IMR-90 (cell line): ENCODE data around the gene TLR1. TPM values are rescaled to one million over a fixed set of nuclear protein-coding genes. Genes with fewer than 3 reads are reported as not detected.

Experiments used
- ATAC-seq: fragments of 200-7000 bp; cut with Tn5 transposase; 2 replicates; pipeline ENCODE4 v1.9.1; 2020; ENCODE audit warnings: low read depth, mild to moderate bottlenecking, moderate library complexity
- BruUV-seq: library from RNA; stranded (reverse); fragments of 400-500 nt; replicated peaks from 2 replicates; lab custom pipeline; 2021; lab: Mats Ljungman, UMichigan
- CTCF ChIA-PET: fragments of 300-600 bp; formaldehyde crosslinking; extraction: SDS; loops from one replicate; lab custom pipeline; 2021; ENCODE audit warnings: antibody characterized with exemption; lab: Yijun Ruan, JAX
- POLR2A ChIA-PET: fragments of 300-600 bp; sonication (Branson Sonifier 250); formaldehyde crosslinking; loops from one replicate; lab custom pipeline; 2022; ENCODE audit warnings: antibody characterized with exemption; ENCODE audit not compliant: unreplicated experiment; lab: Charles Lee
- DNase-seq: peaks from one replicate; pipeline ENCODE4 v3.0.0; 2013
- H2AFZ ChIP-seq: replicated peaks from 2 replicates; pipeline ENCODE3; 2013; ENCODE audit warnings: low read length, mild to moderate bottlenecking; ENCODE audit not compliant: poor library complexity
- H2AK5ac ChIP-seq: 2 replicates; pipeline ENCODE4 v1.6.1; 2013; ENCODE audit warnings: low read depth, low read length, inconsistent platforms
- H2AK9ac ChIP-seq: replicated peaks from 2 replicates; pipeline ENCODE3; 2013; ENCODE audit warnings: mild to moderate bottlenecking, low read depth, low read length, moderate library complexity; ENCODE audit not compliant: poor library complexity
- H2BK120ac ChIP-seq: 2 replicates; pipeline ENCODE4 v1.6.1; 2013; ENCODE audit warnings: low read depth, low read length, inconsistent platforms
- H2BK15ac ChIP-seq: 3 replicates; pipeline ENCODE4 v1.6.1; 2013; ENCODE audit warnings: low read depth, low read length, inconsistent platforms
- H2BK20ac ChIP-seq: 2 replicates; pipeline ENCODE4 v1.6.1; 2013; ENCODE audit warnings: low read depth, mild to moderate bottlenecking, inconsistent platforms, low read length, moderate library complexity
- H2BK5ac ChIP-seq: 2 replicates; pipeline ENCODE4 v1.6.1; 2013; ENCODE audit warnings: mild to moderate bottlenecking, low read depth, low read length, inconsistent platforms; ENCODE audit not compliant: poor library complexity, severe bottlenecking
- H3K14ac ChIP-seq: replicated peaks from 2 replicates; pipeline ENCODE4 v1.6.1; 2013; ENCODE audit warnings: low read depth, low read length, inconsistent platforms
- H3K18ac ChIP-seq: 2 replicates; pipeline ENCODE4 v1.6.1; 2013; ENCODE audit warnings: low read depth, low read length, control low read depth
- H3K23ac ChIP-seq: 2 replicates; pipeline ENCODE4 v1.6.1; 2013; ENCODE audit warnings: low read depth, low read length, inconsistent platforms
- H3K27ac ChIP-seq: 2 replicates; pipeline ENCODE4 v1.5.1; 2013; ENCODE audit warnings: mild to moderate bottlenecking, control low read depth, low read length; ENCODE audit not compliant: insufficient read depth
- H3K27me3 ChIP-seq: 2 replicates; pipeline ENCODE4 v1.6.1; 2013; ENCODE audit warnings: low read length; ENCODE audit not compliant: control insufficient read depth, insufficient read depth
- H3K36me3 ChIP-seq: 2 replicates; pipeline ENCODE4 v1.6.1; 2013; ENCODE audit warnings: low read length, mixed read lengths; ENCODE audit not compliant: control insufficient read depth, insufficient read depth
- H3K4ac ChIP-seq: 2 replicates; pipeline ENCODE4 v1.6.1; 2013; ENCODE audit warnings: low read depth, low read length, inconsistent platforms
- H3K4me1 ChIP-seq: 2 replicates; pipeline ENCODE4 v1.6.1; 2013; ENCODE audit warnings: low read length, mixed read lengths; ENCODE audit not compliant: control insufficient read depth, insufficient read depth
- H3K4me2 ChIP-seq: 2 replicates; pipeline ENCODE4 v1.6.1; 2013; ENCODE audit warnings: low read depth, mild to moderate bottlenecking, control low read depth, low read length, moderate library complexity
- H3K4me3 ChIP-seq: 2 replicates; pipeline ENCODE4 v1.5.1; 2013; ENCODE audit warnings: low read depth, mild to moderate bottlenecking, control low read depth, low read length, moderate library complexity; ENCODE audit not compliant: insufficient read depth
- H3K56ac ChIP-seq: 2 replicates; pipeline ENCODE4 v1.6.1; 2013; ENCODE audit warnings: low read length, inconsistent platforms; ENCODE audit not compliant: insufficient read depth; ENCODE audit errors: extremely low read depth
- H3K79me1 ChIP-seq, 2 experiments: 2 replicates each; pipeline ENCODE4 v1.6.1; 2013; ENCODE audit warnings: low read length in 2 of 2, inconsistent platforms in 1 of 2, low read depth in 1 of 2
- H3K9ac ChIP-seq: 2 replicates; pipeline ENCODE4 v1.6.1; 2013; ENCODE audit warnings: low read depth, low read length, control low read depth
- H3K9me1 ChIP-seq: 2 replicates; pipeline ENCODE4 v1.6.1; 2013; ENCODE audit warnings: low read length, inconsistent platforms; ENCODE audit not compliant: insufficient read depth
- H3K9me3 ChIP-seq: 2 replicates; pipeline ENCODE4 v1.6.1; 2013; ENCODE audit warnings: low read length; ENCODE audit not compliant: control insufficient read depth, insufficient read depth
- H4K20me1 ChIP-seq: 2 replicates; pipeline ENCODE4 v1.6.1; 2013; ENCODE audit warnings: low read length, inconsistent platforms; ENCODE audit not compliant: insufficient read depth
- H4K5ac ChIP-seq: 2 replicates; pipeline ENCODE4 v1.6.1; 2013; ENCODE audit warnings: mild to moderate bottlenecking, low read depth, low read length, control low read depth
- H4K8ac ChIP-seq, 2 experiments: 2 replicates each; pipeline ENCODE4 v1.6.1; 2013; ENCODE audit warnings: low read depth in 2 of 2, low read length in 2 of 2, control low read depth in 1 of 2, inconsistent platforms in 1 of 2
- H4K91ac ChIP-seq: 2 replicates; pipeline ENCODE4 v1.6.1; 2013; ENCODE audit warnings: low read depth, low read length, inconsistent platforms; ENCODE audit not compliant: insufficient read depth
- BHLHE40 ChIP-seq: fragments of 150-350 bp; IDR thresholded peaks from 2 replicates; pipeline ENCODE4 v1.6.1; 2016; ENCODE audit warnings: mild to moderate bottlenecking, low read depth, low read length
- CHD1 ChIP-seq: IDR thresholded peaks from 2 replicates; pipeline ENCODE4 v1.6.1; 2012; ENCODE audit warnings: low read depth, low read length, improper control_type of control experiment
- CTCF ChIP-seq: conservative IDR thresholded peaks from 2 replicates; pipeline ENCODE4 v1.5.1; 2012; ENCODE audit warnings: mild to moderate bottlenecking, low read depth, low read length, improper control_type of control experiment
- ELK1 ChIP-seq: fragments of 150-350 bp; IDR thresholded peaks from 2 replicates; pipeline ENCODE4 v1.6.1; 2016; ENCODE audit warnings: low read depth, mild to moderate bottlenecking, low read length, moderate library complexity, borderline replicate concordance
- FOS ChIP-seq: fragments of 150-350 bp; IDR thresholded peaks from 2 replicates; pipeline ENCODE4 v1.6.1; 2016; ENCODE audit warnings: low read depth, low read length
- MAFK ChIP-seq: IDR thresholded peaks from 2 replicates; pipeline ENCODE4 v1.6.1; 2012; ENCODE audit warnings: low read depth, low read length, improper control_type of control experiment
- MAZ ChIP-seq: IDR thresholded peaks from 2 replicates; pipeline ENCODE4 v1.6.1; 2012; ENCODE audit warnings: low read depth, mild to moderate bottlenecking, low read length, improper control_type of control experiment, moderate library complexity, borderline replicate concordance
- MXI1 ChIP-seq: IDR thresholded peaks from 2 replicates; pipeline ENCODE4 v1.6.1; 2012; ENCODE audit warnings: low read depth, mild to moderate bottlenecking, low read length, moderate library complexity, borderline replicate concordance
- NFE2L2 ChIP-seq: fragments of 150-350 bp; IDR thresholded peaks from 2 replicates; pipeline ENCODE4 v1.6.1; 2016; ENCODE audit warnings: low read depth, mild to moderate bottlenecking, low read length
- POLR2A ChIP-seq: IDR thresholded peaks from 2 replicates; pipeline ENCODE4 v1.6.1; 2012; ENCODE audit warnings: mild to moderate bottlenecking, low read depth, low read length
- RAD21 ChIP-seq: IDR thresholded peaks from 2 replicates; pipeline ENCODE4 v1.6.1; 2012; ENCODE audit warnings: low read length, improper control_type of control experiment
- RCOR1 ChIP-seq: IDR thresholded peaks from 2 replicates; pipeline ENCODE4 v1.6.1; 2012; ENCODE audit warnings: mild to moderate bottlenecking, low read length, improper control_type of control experiment; ENCODE audit not compliant: insufficient replicate concordance
- SMC3 ChIP-seq: fragments of 150-350 bp; IDR thresholded peaks from 2 replicates; pipeline ENCODE4 v1.6.1; 2016; ENCODE audit warnings: low read depth, mild to moderate bottlenecking, antibody characterized with exemption, low read length, moderate library complexity
- dilution Hi-C: fragments of 300-500 bp; cut with HindIII; formaldehyde crosslinking; loops from one replicate; pipeline ENCODE4 v1.14.3; 2018; ENCODE audit warnings: low sequenced_read_pairs; ENCODE audit not compliant: unreplicated experiment
- in situ Hi-C: fragments of 300-500 bp; cut with MboI; formaldehyde crosslinking; loops from 3 replicates; pipeline ENCODE4 v1.14.3; 2019; ENCODE audit warnings: low sequenced_read_pairs, inconsistent platforms, mixed read lengths
- intact Hi-C: fragments of 100-400 bp; cut with micrococcal nuclease; formaldehyde crosslinking; loops from 2 replicates; pipeline ENCODE4 v1.10.0; 2022
- polyA plus RNA-seq, 3 experiments: library from polyadenylated mRNA; depleted of rRNA; stranded (reverse); fragments of >200 nt; gene quantifications; 2 replicates each; pipeline ENCODE4 v1.2.3, GENCODE V29; 2012; ENCODE audit warnings: low replicate concordance in 1 of 3
- total RNA-seq: library from RNA; depleted of rRNA; stranded (reverse); fragments of >200 nt; gene quantifications from 2 replicates; pipeline ENCODE4 v1.2.3, GENCODE V29; 2012

TLR1 gene
- total and polyA plus RNA-seq, 2 of the 4 experiments (the other 2 are of a cell fraction): 0.24 to 1.1 TPM

- Histone ChIP-seq H2AFZ (no peak overlapping the region), H2BK120ac (no peak overlapping the region), H3K9ac (no peak overlapping the region), H3K4me1 (peaks cover 14% of the 10 kb centered on the region; the same call in 1 of the 2 replicates), H4K91ac (no peak overlapping the region), H3K14ac (no peak overlapping the region), H3K56ac (no peak overlapping the region), H4K8ac (no peak overlapping the region), H3K4ac (no peak overlapping the region), H2BK15ac (no peak overlapping the region), H3K4me2 (no peak overlapping the region), H2BK20ac (no peak overlapping the region), H3K18ac (no peak overlapping the region), H3K23ac (no peak overlapping the region), H3K36me3 (no peaks in the 10 kb centered on the region), H3K9me3 (peaks cover 9% of the 10 kb centered on the region), H3K27ac (no peak overlapping the region), H3K27me3 (no peaks in the 10 kb centered on the region), H2AK5ac (no peak overlapping the region), H3K4me3 (no peak overlapping the region), H3K9me1 (peaks cover 9% of the 10 kb centered on the region), H4K5ac (no peak overlapping the region), H4K20me1 (no peaks in the 10 kb centered on the region), H2BK5ac (no peak overlapping the region), H2AK9ac (no peak overlapping the region), H3K79me1 (peaks cover 0 to 7% of the 10 kb centered on the region in 2 experiments; a peak in 1 of 4 replicates)
- in situ Hi-C loops: no loop called here
- TF ChIP-seq RCOR1 (no peak), ELK1 (no peak), NFE2L2 (no peak), CTCF (no peak), SMC3 (no peak), FOS (no peak), POLR2A (no peak), MAFK (no peak), BHLHE40 (no peak), MAZ (no peak), RAD21 (no peak), CHD1 (no peak), MXI1 (no peak)
- POLR2A ChIA-PET: interaction anchor here (0.6 kb wide), 1 partner anchor 141 kb away, joined by 14 read pairs; no protein-coding TSS in a partner anchor
- intact Hi-C loops: no loop called here
- peak; percentile 85 for ATAC-seq
- DNase-seq: peak; percentile 72
- dilution Hi-C loops: no loop called here
- BruUV-seq: no TSS peak
- CTCF ChIA-PET: interaction anchor here (0.6 to 1.6 kb wide), 2 partner anchors 29 to 59 kb away, joined by 4 to 5 read pairs; no protein-coding TSS in a partner anchor
Observed at GRCh38 chr4:38831653-38832052, 27.1 kb upstream of the TLR1 start.
